Measurements from ENCODE around the gene RAB11FIP3. TPM values are rescaled to one million over a fixed set of nuclear protein-coding genes. Genes with fewer than 3 reads are reported as not detected.

RAB11FIP3 gene
- total RNA-seq, 2 experiments from 2014 or later = 14.2 to 17.0 TPM

- ChIA-PET CTCF (no interaction called here), POLR2A (no interaction called here)
- intact Hi-C loops (cut with DNase I, micrococcal nuclease) = no loop called here
- DNase-seq (no peak), ATAC-seq (no peak)
- Mint-ChIP-seq H3K4me3 (no peak overlapping the region), H3K9me3 (ENCODE audit: low read depth) (no peaks in the 10 kb centered on the region), H3K4me1 (peaks cover 13% of the 10 kb centered on the region), H3K27ac (no peak overlapping the region), H3K27me3 (no peaks in the 10 kb centered on the region), H3K36me3 (ENCODE audit: low read depth) (peaks cover 9% of the 10 kb centered on the region)
Observed at GRCh38 chr16:534135-534534, 108.7 kb downstream of the RAB11FIP3 start.

GRCh38 chr16:534856-535445, 109.5 kb downstream of the RAB11FIP3 start:
- ATAC-seq = no peak
- intact Hi-C loops (cut with DNase I, micrococcal nuclease) = no loop called here
- H3K9me3 Mint-ChIP-seq (ENCODE audit: low read depth) = no peaks in the 10 kb centered on the region
- POLR2A ChIA-PET = no interaction called here
- H3K4me3 Mint-ChIP-seq = no peak overlapping the region
- H3K27ac Mint-ChIP-seq = no peak overlapping the region
- CTCF ChIA-PET = no interaction called here
- H3K27me3 Mint-ChIP-seq = no peaks in the 10 kb centered on the region
- H3K36me3 Mint-ChIP-seq (ENCODE audit: low read depth) = peaks cover 3% of the 10 kb centered on the region
- H3K4me1 Mint-ChIP-seq = peaks cover 7% of the 10 kb centered on the region
- DNase-seq = no peak

GRCh38 chr16:535446-536405, 110.3 kb downstream of the RAB11FIP3 start:
- Mint-ChIP-seq H3K9me3 (ENCODE audit: low read depth) (no peaks in the 10 kb centered on the region), H3K36me3 (ENCODE audit: low read depth) (peaks cover 1% of the 10 kb centered on the region), H3K4me3 (no peak overlapping the region), H3K27me3 (no peaks in the 10 kb centered on the region), H3K4me1 (peaks cover 2% of the 10 kb centered on the region), H3K27ac (no peak overlapping the region)
- POLR2A ChIA-PET = no interaction called here
- intact Hi-C loops (cut with DNase I, micrococcal nuclease) = no loop called here
- no peak for ATAC-seq
- peak; percentile 32 for DNase-seq
- CTCF ChIA-PET = no interaction called here

- Mint-ChIP-seq H3K9me3 (ENCODE audit: low read depth) (no peaks in the 10 kb centered on the region), H3K27me3 (no peaks in the 10 kb centered on the region), H3K4me1 (peaks cover 2% of the 10 kb centered on the region), H3K36me3 (ENCODE audit: low read depth) (peaks cover 1% of the 10 kb centered on the region), H3K27ac (no peak overlapping the region), H3K4me3 (no peak overlapping the region)
- intact Hi-C loops (cut with DNase I, micrococcal nuclease) = no loop called here
- DNase-seq (no peak), ATAC-seq (no peak)
- ChIA-PET POLR2A (no interaction called here), CTCF (no interaction called here)
Observed at GRCh38 chr16:536746-537145, 111.3 kb downstream of the RAB11FIP3 start.

GRCh38 chr16:537415-538335, 112.2 kb downstream of the RAB11FIP3 start:
- ChIA-PET POLR2A (interaction anchor here (0.6 kb wide), 1 partner anchor 421 kb away, joined by 4 read pairs; no protein-coding TSS in a partner anchor), CTCF (no interaction called here)
- ATAC-seq (no peak), DNase-seq (no peak)
- no peaks in the 10 kb centered on the region for H3K27me3 Mint-ChIP-seq
- H3K4me3 Mint-ChIP-seq = no peak overlapping the region
- H3K4me1 Mint-ChIP-seq = peaks cover 2% of the 10 kb centered on the region
- no peak overlapping the region for H3K27ac Mint-ChIP-seq
- peaks cover 5% of the 10 kb centered on the region for H3K36me3 Mint-ChIP-seq (ENCODE audit: low read depth)
- intact Hi-C loops (cut with DNase I, micrococcal nuclease) = no loop called here
- H3K9me3 Mint-ChIP-seq (ENCODE audit: low read depth) = no peaks in the 10 kb centered on the region

- ChIA-PET POLR2A (no interaction called here), CTCF (interaction anchor here (0.8 kb wide), 1 partner anchor 21 kb away, joined by 3 read pairs; no protein-coding TSS in a partner anchor)
- H3K27me3 Mint-ChIP-seq = no peaks in the 10 kb centered on the region
- intact Hi-C loops (cut with DNase I, micrococcal nuclease) = no loop called here
- no peak for ATAC-seq
- no peaks in the 10 kb centered on the region for H3K9me3 Mint-ChIP-seq (ENCODE audit: low read depth)
- no peak overlapping the region for H3K4me3 Mint-ChIP-seq
- H3K4me1 Mint-ChIP-seq = peaks cover 1% of the 10 kb centered on the region
- H3K27ac Mint-ChIP-seq = no peak overlapping the region
- DNase-seq = no peak
- peaks cover 5% of the 10 kb centered on the region for H3K36me3 Mint-ChIP-seq (ENCODE audit: low read depth)
Observed at GRCh38 chr16:539901-540530, 114.6 kb downstream of the RAB11FIP3 start.

GRCh38 chr16:540645-541340, 115.3 kb downstream of the RAB11FIP3 start:
- POLR2A ChIA-PET = no interaction called here

GRCh38 chr16:543301-544164, 118.1 kb downstream of the RAB11FIP3 start:
- Mint-ChIP-seq H3K27me3 (no peaks in the 10 kb centered on the region), H3K4me1 (peaks cover 1% of the 10 kb centered on the region), H3K27ac (no peak overlapping the region), H3K36me3 (ENCODE audit: low read depth) (peaks cover 5% of the 10 kb centered on the region), H3K9me3 (ENCODE audit: low read depth) (no peaks in the 10 kb centered on the region), H3K4me3 (no peak overlapping the region)
- ChIA-PET POLR2A (no interaction called here), CTCF (no interaction called here)
- ATAC-seq (no peak), DNase-seq (no peak)
- intact Hi-C loops (cut with DNase I, micrococcal nuclease) = no loop called here

More at GRCh38 chr16:540645-541340, 115.3 kb downstream of the RAB11FIP3 start:
- Mint-ChIP-seq H3K36me3 (ENCODE audit: low read depth) (peaks cover 5% of the 10 kb centered on the region), H3K4me3 (no peak overlapping the region), H3K27me3 (no peaks in the 10 kb centered on the region), H3K4me1 (peaks cover 1% of the 10 kb centered on the region), H3K27ac (no peak overlapping the region), H3K9me3 (ENCODE audit: low read depth) (no peaks in the 10 kb centered on the region)
- no peak for ATAC-seq
- CTCF ChIA-PET = interaction anchor here (0.8 kb wide), 1 partner anchor 22 kb away, joined by 3 read pairs; no protein-coding TSS in a partner anchor
- intact Hi-C loops (cut with DNase I, micrococcal nuclease) = no loop called here
- no peak for DNase-seq

- DNase-seq = no peak
- no peak overlapping the region for H3K27ac Mint-ChIP-seq
- no peaks in the 10 kb centered on the region for H3K9me3 Mint-ChIP-seq (ENCODE audit: low read depth)
- H3K4me3 Mint-ChIP-seq = no peak overlapping the region
- no peak for ATAC-seq
- peaks cover 6% of the 10 kb centered on the region for H3K36me3 Mint-ChIP-seq (ENCODE audit: low read depth)
- intact Hi-C loops (cut with DNase I, micrococcal nuclease) = no loop called here
- H3K4me1 Mint-ChIP-seq = peaks cover 1% of the 10 kb centered on the region
- CTCF ChIA-PET = no interaction called here
- no peaks in the 10 kb centered on the region for H3K27me3 Mint-ChIP-seq
- POLR2A ChIA-PET = no interaction called here
Observed at GRCh38 chr16:544517-544916, 119.1 kb downstream of the RAB11FIP3 start.

All from activated CD4-positive, alpha-beta T cell treated with anti-CD3 and anti-CD28 coated beads for 36 hours (primary cell).